Measurements from ENCODE around the gene DNAJC5. TPM values are rescaled to one million over a fixed set of nuclear protein-coding genes. Genes with fewer than 3 reads are reported as not detected.

DNAJC5 gene
- total RNA-seq, 1 experiment from 2014 or later, result 44.9 TPM

GRCh38 chr20:63858393-63859165 lies 36.3 kb upstream of the DNAJC5 start:
- peak; percentile 34 for DNase-seq (ENCODE audit: low spot score)
- ChIA-PET CTCF (no interaction called here), POLR2A (ENCODE audit: low non-redundant PET) (no interaction called here)
- H3K4me1 ChIP-seq (ENCODE audit: insufficient read depth, low read length, poor library complexity, severe bottlenecking), result peaks cover 11% of the 10 kb centered on the region
- no TSS peak for BruUV-seq (replicated peaks)
- H3K36me3 ChIP-seq (ENCODE audit: insufficient read depth, low read length, poor library complexity, severe bottlenecking), result no peaks in the 10 kb centered on the region
- intact Hi-C loops (cut with micrococcal nuclease; ENCODE audit: unreplicated experiment), result no loop called here
- no peaks in the 10 kb centered on the region for H3K27me3 ChIP-seq (replicated peaks; ENCODE audit: insufficient read depth, low read depth, low read length, poor library complexity)
- H3K4me3 ChIP-seq (ENCODE audit: low read depth, low read length, poor library complexity, severe bottlenecking), result no peak overlapping the region
- peak overlapping the region; percentile 30 for H3K27ac ChIP-seq (ENCODE audit: low read depth, low read length, poor library complexity, severe bottlenecking)
- no peaks in the 10 kb centered on the region for H3K9me3 ChIP-seq (ENCODE audit: low read depth, low read length, poor library complexity, severe bottlenecking)
- TF ChIP-seq EZH2 (IDR thresholded peaks at IDR 0.05; ENCODE audit: borderline replicate concordance, low read depth, low read length, poor library complexity, severe bottlenecking) (no peak), CTCF (conservative IDR thresholded peaks at IDR 0.05; ENCODE audit: low read depth, low read length) (peak; percentile 33; the same call in 1 of the 2 replicates)

- BruUV-seq (replicated peaks), result no TSS peak
- POLR2A ChIA-PET (ENCODE audit: low non-redundant PET), result no interaction called here
- Histone ChIP-seq H3K4me3 (ENCODE audit: low read depth, low read length, poor library complexity, severe bottlenecking) (no peak overlapping the region), H3K27ac (ENCODE audit: low read depth, low read length, poor library complexity, severe bottlenecking) (peak overlapping the region; percentile 30), H3K27me3 (replicated peaks; ENCODE audit: insufficient read depth, low read depth, low read length, poor library complexity) (no peaks in the 10 kb centered on the region), H3K36me3 (ENCODE audit: insufficient read depth, low read length, poor library complexity, severe bottlenecking) (no peaks in the 10 kb centered on the region), H3K9me3 (ENCODE audit: low read depth, low read length, poor library complexity, severe bottlenecking) (no peaks in the 10 kb centered on the region), H3K4me1 (ENCODE audit: insufficient read depth, low read length, poor library complexity, severe bottlenecking) (peaks cover 11% of the 10 kb centered on the region)
- CTCF ChIA-PET, result no interaction called here
- intact Hi-C loops (cut with micrococcal nuclease; ENCODE audit: unreplicated experiment), result no loop called here
- TF ChIP-seq CTCF (conservative IDR thresholded peaks at IDR 0.05; ENCODE audit: low read depth, low read length) (peak; percentile 9; the same call in 1 of the 2 replicates), EZH2 (IDR thresholded peaks at IDR 0.05; ENCODE audit: borderline replicate concordance, low read depth, low read length, poor library complexity, severe bottlenecking) (no peak)
- DNase-seq (ENCODE audit: low spot score), result no peak
Measured at GRCh38 chr20:63859166-63859699, 35.7 kb upstream of the DNAJC5 start.

GRCh38 chr20:63860325-63861051 lies 34.4 kb upstream of the DNAJC5 start:
- TF ChIP-seq EZH2 (IDR thresholded peaks at IDR 0.05; ENCODE audit: borderline replicate concordance, low read depth, low read length, poor library complexity, severe bottlenecking), result no peak
- TF ChIP-seq CTCF (conservative IDR thresholded peaks at IDR 0.05; ENCODE audit: low read depth, low read length), result no peak
- no peaks in the 10 kb centered on the region for H3K27me3 ChIP-seq (replicated peaks; ENCODE audit: insufficient read depth, low read depth, low read length, poor library complexity)
- H3K4me1 ChIP-seq (ENCODE audit: insufficient read depth, low read length, poor library complexity, severe bottlenecking), result peaks cover 11% of the 10 kb centered on the region
- intact Hi-C loops (cut with micrococcal nuclease; ENCODE audit: unreplicated experiment), result no loop called here
- H3K4me3 ChIP-seq (ENCODE audit: low read depth, low read length, poor library complexity, severe bottlenecking), result no peak overlapping the region
- no peaks in the 10 kb centered on the region for H3K9me3 ChIP-seq (ENCODE audit: low read depth, low read length, poor library complexity, severe bottlenecking)
- BruUV-seq (replicated peaks), result no TSS peak
- ChIA-PET POLR2A (ENCODE audit: low non-redundant PET) (no interaction called here), CTCF (no interaction called here)
- no peaks in the 10 kb centered on the region for H3K36me3 ChIP-seq (ENCODE audit: insufficient read depth, low read length, poor library complexity, severe bottlenecking)
- DNase-seq (ENCODE audit: low spot score), result no peak
- no peak overlapping the region for H3K27ac ChIP-seq (ENCODE audit: low read depth, low read length, poor library complexity, severe bottlenecking)

All from A673 (cell line).